Endodermal cell (in vitro differentiated cells): ENCODE measurements around the gene DDX10. TPM values are rescaled to one million over a fixed set of nuclear protein-coding genes. Genes with fewer than 3 reads are reported as not detected.

Experiments
- DNase-seq: peaks from one replicate; pipeline ENCODE4 v3.0.0-alpha.2; 2017
- H3K27ac ChIP-seq: 2 replicates; pipeline ENCODE4 v1.5.1; 2013; ENCODE audit warnings: mild to moderate bottlenecking, low read depth, low read length, moderate library complexity
- H3K27me3 ChIP-seq: 2 replicates; pipeline ENCODE4 v1.6.1; 2013; ENCODE audit warnings: mild to moderate bottlenecking, low read length, moderate library complexity; ENCODE audit not compliant: insufficient read depth, control insufficient read depth, poor library complexity, severe bottlenecking
- H3K36me3 ChIP-seq: 2 replicates; pipeline ENCODE4 v1.7.0; 2013; ENCODE audit warnings: mild to moderate bottlenecking, low read length, moderate library complexity; ENCODE audit not compliant: control insufficient read depth, insufficient read depth
- H3K4me1 ChIP-seq: one replicate; pipeline ENCODE4 v1.7.0; 2013; ENCODE audit warnings: low read length; ENCODE audit not compliant: control insufficient read depth, insufficient read depth
- H3K4me3 ChIP-seq: 2 replicates; pipeline ENCODE4 v1.5.1; 2013; ENCODE audit warnings: mild to moderate bottlenecking, low read length, moderate library complexity
- H3K9ac ChIP-seq: 2 replicates; pipeline ENCODE4 v1.6.1; 2013; ENCODE audit warnings: mild to moderate bottlenecking, low read length, moderate library complexity; ENCODE audit not compliant: poor library complexity, severe bottlenecking; ENCODE audit errors: extremely low read depth
- H3K9me3 ChIP-seq: 2 replicates; pipeline ENCODE4 v1.6.1; 2013; ENCODE audit warnings: mild to moderate bottlenecking, low read length, moderate library complexity; ENCODE audit not compliant: control insufficient read depth
- H3K27ac Mint-ChIP-seq: 2 replicates; pipeline ENCODE4 v1.8.0; 2020; ENCODE audit warnings: mixed read lengths
- H3K27me3 Mint-ChIP-seq: 2 replicates; pipeline ENCODE4 v1.8.0; 2021; ENCODE audit warnings: mild to moderate bottlenecking, mixed read lengths; ENCODE audit not compliant: insufficient read depth
- H3K36me3 Mint-ChIP-seq: 2 replicates; pipeline ENCODE4 v1.8.0; 2020; ENCODE audit warnings: low read depth, mixed read lengths
- H3K4me1 Mint-ChIP-seq: 2 replicates; pipeline ENCODE4 v1.8.0; 2020; ENCODE audit warnings: mixed read lengths
- H3K4me3 Mint-ChIP-seq: 2 replicates; pipeline ENCODE4 v1.8.0; 2020; ENCODE audit warnings: mild to moderate bottlenecking, moderate library complexity, mixed read lengths
- H3K9me3 Mint-ChIP-seq: 2 replicates; pipeline ENCODE4 v1.8.0; 2020; ENCODE audit warnings: mild to moderate bottlenecking, mixed read lengths
- CTCF ChIP-seq: fragments of 200-600 bp; sonication (generic); conservative IDR thresholded peaks from 2 replicates; pipeline ENCODE4 v1.5.0; 2021; ENCODE audit warnings: antibody characterized with exemption, mild to moderate bottlenecking
- WGBS, 2 experiments: methylation state at CpG; one replicate each; pipeline versions ENCODE4 v1.1.5 to v1.1.7; 2013; ENCODE audit warnings: missing lambda C conversion rate in 2 of 2, mixed read lengths in 1 of 2; ENCODE audit not compliant: insufficient coverage in 1 of 2, insufficient read length in 1 of 2; 5-methylcytosine and 5-hydroxymethylcytosine counted together
- total RNA-seq, 2 donors: library from RNA; stranded (reverse); fragmentation: NEBNext Ultra II Directional in 1 of 2; extraction: Animal tissue kit (Norgen Biotek cat#: 25700) in 1 of 2; gene quantifications; 2 replicates in 1 of 2; 3 replicates in 1 of 2; pipeline ENCODE4 v1.2.1, GENCODE V29; 2021

Gene DDX10
- total RNA-seq, 2 donors from 2014 or later = 31.1 to 32.7 TPM

GRCh38 chr11:108959105-108959761, 294.4 kb downstream of the DDX10 start:
- no peaks in the 10 kb centered on the region for H3K27me3 ChIP-seq
- H3K4me1 Mint-ChIP-seq = peaks cover 38% of the 10 kb centered on the region
- no peak overlapping the region for H3K4me3 Mint-ChIP-seq
- H3K4me3 ChIP-seq = no peak overlapping the region
- H3K27ac Mint-ChIP-seq = peak overlapping the region; percentile 28
- H3K9me3 ChIP-seq = peaks cover 4% of the 10 kb centered on the region
- no peak for DNase-seq
- TF ChIP-seq CTCF = no peak
- WGBS, 2 experiments = 89 to 100% methylated on average over 1 to 4 of the region's 4 CpGs
- H3K36me3 ChIP-seq = no peaks in the 10 kb centered on the region
- no peak overlapping the region for H3K9ac ChIP-seq
- H3K4me1 ChIP-seq = peaks cover 15% of the 10 kb centered on the region
- H3K9me3 Mint-ChIP-seq = no peaks in the 10 kb centered on the region
- H3K27ac ChIP-seq = peak overlapping the region; percentile 56
- H3K36me3 Mint-ChIP-seq = no peaks in the 10 kb centered on the region
- no peaks in the 10 kb centered on the region for H3K27me3 Mint-ChIP-seq

- Mint-ChIP-seq H3K4me1 (peaks cover 38% of the 10 kb centered on the region), H3K4me3 (no peak overlapping the region), H3K9me3 (no peaks in the 10 kb centered on the region), H3K27ac (peak overlapping the region; percentile 63), H3K36me3 (no peaks in the 10 kb centered on the region), H3K27me3 (no peaks in the 10 kb centered on the region)
- Histone ChIP-seq H3K4me1 (peaks cover 15% of the 10 kb centered on the region), H3K36me3 (no peaks in the 10 kb centered on the region), H3K9ac (no peak overlapping the region), H3K9me3 (peaks cover 4% of the 10 kb centered on the region), H3K4me3 (no peak overlapping the region), H3K27ac (no peak overlapping the region), H3K27me3 (no peaks in the 10 kb centered on the region)
- WGBS, 2 experiments = 84 to 88% methylated on average over 2 to 3 of the region's 3 CpGs
- peak; percentile 57 for DNase-seq
- no peak for TF ChIP-seq CTCF
These were observed 295.0 kb downstream of the DDX10 start for GRCh38 chr11:108959874-108960273.

GRCh38 chr11:108960501-108960900, 295.6 kb downstream of the DDX10 start:
- DNase-seq = peak; percentile 78
- no peaks in the 10 kb centered on the region for H3K27me3 ChIP-seq
- TF ChIP-seq CTCF = no peak
- WGBS, 2 experiments = 36 to 52% methylated on average over 4 to 5 of the region's 5 CpGs
- peaks cover 15% of the 10 kb centered on the region for H3K4me1 ChIP-seq
- no peak overlapping the region for H3K4me3 ChIP-seq
- H3K9me3 Mint-ChIP-seq = no peaks in the 10 kb centered on the region
- peak overlapping the region; percentile 36 for H3K27ac Mint-ChIP-seq
- H3K4me3 Mint-ChIP-seq = no peak overlapping the region
- H3K9ac ChIP-seq = no peak overlapping the region
- H3K36me3 ChIP-seq = no peaks in the 10 kb centered on the region
- H3K27me3 Mint-ChIP-seq = no peaks in the 10 kb centered on the region
- H3K9me3 ChIP-seq = peaks cover 4% of the 10 kb centered on the region
- H3K4me1 Mint-ChIP-seq = peaks cover 38% of the 10 kb centered on the region
- no peak overlapping the region for H3K27ac ChIP-seq
- H3K36me3 Mint-ChIP-seq = no peaks in the 10 kb centered on the region
